DMS 273 (cell line): ENCODE data around the gene RFX3.

Experiments
- DNase-seq: peaks from one replicate; lab custom pipeline; 2025; ENCODE audit not compliant: unreplicated experiment; lab: John Stamatoyannopoulos, UW

Gene RFX3

DNA sequence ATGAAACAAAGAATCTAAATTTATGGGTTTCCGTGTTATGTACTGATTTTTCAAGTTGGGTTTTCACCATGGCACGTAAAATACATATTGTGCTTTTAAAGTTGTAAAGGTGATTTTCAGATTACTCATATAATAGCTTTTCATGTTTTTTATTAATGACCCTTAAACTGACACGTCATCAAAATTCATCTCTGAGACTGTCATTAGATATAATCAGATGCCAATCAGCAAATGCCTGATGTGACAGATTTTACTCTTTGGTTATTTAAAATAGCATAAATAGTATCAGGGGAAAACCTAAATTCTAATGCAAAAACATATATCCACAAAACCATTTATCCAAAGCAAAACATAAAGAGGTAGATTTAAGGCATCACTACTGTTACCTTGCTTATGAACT is 11.0 kb downstream of the RFX3 start:
- DNase-seq = no peak

- no peak for DNase-seq
Measured at GRCh38 chr9:3513265-3513818, 12.5 kb downstream of the RFX3 start.

GRCh38 chr9:3511551-3511950 is 14.2 kb downstream of the RFX3 start:
- no peak for DNase-seq

DNA sequence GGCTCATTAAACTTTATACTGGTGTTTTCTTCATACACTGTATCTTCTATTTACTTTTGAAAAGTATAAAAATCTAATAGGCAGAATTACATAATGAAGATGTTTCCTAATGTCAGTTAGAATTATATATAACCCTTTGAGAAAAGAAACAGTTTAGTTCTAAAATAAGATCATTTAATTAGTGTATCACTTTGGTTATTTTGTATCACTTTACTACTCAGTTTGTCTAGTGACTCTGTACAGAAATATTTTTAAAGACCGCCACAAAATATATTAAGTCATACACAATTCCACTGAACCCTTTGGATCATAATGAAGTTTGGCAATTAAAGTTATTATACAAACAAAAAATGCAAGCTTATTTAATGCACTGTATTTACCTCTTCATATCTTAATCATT is 15.0 kb downstream of the RFX3 start:
- DNase-seq = no peak

GRCh38 chr9:3509926-3510325 is 15.9 kb downstream of the RFX3 start:
- DNase-seq = no peak

DNA sequence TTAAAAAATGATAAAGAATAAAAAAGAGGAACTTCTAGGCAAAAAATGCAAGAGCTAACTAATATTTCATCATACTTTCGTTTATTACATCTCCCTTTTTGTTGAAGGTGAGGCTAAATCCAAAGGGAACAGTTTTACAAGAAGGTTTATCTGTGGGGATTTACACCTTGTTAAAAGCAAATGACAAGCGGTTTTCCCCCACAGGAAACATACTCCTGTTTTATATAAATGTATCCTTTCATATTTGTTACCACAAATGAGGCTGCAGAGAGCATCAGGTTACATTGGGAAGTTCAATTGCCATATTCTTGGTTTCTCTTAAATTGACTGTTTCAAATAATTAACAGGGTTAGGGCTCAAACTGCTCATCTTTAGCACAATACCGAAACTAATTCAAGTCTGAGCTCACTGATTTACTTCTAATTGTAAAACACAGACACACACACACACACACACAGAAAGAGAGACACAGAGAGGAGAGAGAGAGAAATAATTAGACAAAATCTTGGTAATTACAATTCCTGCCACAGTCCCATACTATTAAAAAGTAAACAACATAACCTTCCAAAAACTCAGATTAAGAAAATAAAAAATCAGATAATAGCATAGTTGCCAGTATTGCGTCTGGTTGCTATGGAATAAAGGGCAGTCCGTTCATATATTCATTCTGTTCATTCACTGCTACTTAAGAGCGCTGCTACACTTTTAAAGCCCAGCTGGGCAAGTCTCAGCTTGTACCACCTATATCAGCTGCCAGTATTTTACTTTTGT is 17.1 kb downstream of the RFX3 start:
- peak; percentile 60 for DNase-seq

- no peak for DNase-seq
Measured at GRCh38 chr9:3508078-3508431, 17.7 kb downstream of the RFX3 start.

- no peak for DNase-seq
Measured at GRCh38 chr9:3507395-3508077, 18.3 kb downstream of the RFX3 start.

GRCh38 chr9:3506164-3506563 is 19.6 kb downstream of the RFX3 start:
- no peak for DNase-seq

DNA sequence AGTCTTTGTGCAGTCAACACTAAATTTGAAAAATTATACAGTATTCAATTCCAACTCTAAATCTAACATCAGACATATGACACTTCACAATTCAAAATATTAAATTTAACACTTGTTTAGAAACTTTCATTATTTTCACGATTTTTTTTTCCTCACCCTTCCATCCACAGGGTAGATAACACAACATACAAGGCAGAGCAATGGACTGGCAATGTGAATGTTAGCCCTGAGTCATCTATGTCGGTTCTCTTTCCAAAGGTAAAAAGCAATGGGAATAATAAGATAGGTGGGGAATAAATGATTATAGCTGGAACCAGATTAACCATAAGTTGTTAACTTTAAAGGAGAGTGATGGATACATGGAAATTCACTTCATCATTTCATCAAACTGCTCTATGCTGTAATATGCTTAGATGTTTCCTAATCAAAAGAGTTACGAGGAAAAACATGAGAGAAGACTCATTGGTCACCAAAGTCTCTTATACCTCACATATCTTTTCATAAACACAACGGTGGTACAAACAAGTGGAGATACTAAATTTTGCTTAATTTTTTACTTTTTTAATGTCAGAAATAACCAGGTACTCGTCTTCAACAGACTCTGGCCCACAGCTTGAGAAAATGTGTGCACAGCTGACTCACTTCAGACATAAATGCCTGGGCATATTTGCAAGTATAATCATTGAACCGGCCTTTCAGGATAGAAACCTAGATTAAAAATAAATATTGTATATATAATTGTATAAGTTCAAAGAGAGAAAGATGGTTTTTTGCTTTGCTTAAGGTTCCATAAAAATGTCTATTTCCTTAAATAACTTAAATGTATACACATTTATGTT is 23.0 kb downstream of the RFX3 start:
- DNase-seq = no peak

DNA sequence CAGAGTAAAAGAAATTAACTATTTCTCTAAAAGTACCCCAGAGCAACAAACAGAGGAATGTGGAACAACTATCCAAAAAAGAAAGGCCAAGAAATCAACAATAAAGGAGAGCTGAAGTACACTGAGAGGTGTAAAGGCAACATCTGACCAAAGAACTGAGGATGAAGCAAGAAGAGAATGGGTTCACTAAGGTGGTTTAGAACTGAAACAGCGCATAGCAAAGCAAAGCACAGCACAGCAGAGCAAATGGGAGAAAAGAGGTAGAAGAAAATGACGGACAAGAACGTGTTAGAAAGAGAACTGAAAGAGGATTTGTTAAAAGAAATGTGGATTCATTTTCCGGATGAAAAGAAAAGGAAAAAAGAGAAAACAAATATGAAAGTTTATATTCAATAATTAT is 25.8 kb downstream of the RFX3 start:
- no peak for DNase-seq

DNA sequence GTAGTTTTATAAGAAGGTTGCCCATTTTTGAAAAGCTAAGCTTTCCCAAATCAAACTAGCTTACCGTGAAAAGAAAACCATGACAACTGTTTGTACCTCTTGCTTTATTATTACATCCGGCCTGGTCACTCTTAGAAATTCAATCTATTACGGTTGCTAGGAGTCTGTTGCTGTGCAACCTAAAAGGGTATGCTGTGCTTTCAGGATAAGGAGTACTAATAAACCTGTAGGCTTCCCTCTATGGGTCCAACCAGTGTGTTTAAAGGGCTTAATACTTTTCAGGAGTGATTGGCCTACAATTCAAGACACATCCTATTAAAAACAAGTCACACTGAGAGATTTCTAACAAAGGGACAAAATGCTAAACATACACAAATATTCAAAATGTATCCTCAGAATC is 27.1 kb downstream of the RFX3 start:
- peak; percentile 11 for DNase-seq

- no peak for DNase-seq
Measured at GRCh38 chr9:3497857-3498256, 27.9 kb downstream of the RFX3 start.

- DNase-seq = no peak
Measured at GRCh38 chr9:3497401-3497800, 28.4 kb downstream of the RFX3 start.

DNA sequence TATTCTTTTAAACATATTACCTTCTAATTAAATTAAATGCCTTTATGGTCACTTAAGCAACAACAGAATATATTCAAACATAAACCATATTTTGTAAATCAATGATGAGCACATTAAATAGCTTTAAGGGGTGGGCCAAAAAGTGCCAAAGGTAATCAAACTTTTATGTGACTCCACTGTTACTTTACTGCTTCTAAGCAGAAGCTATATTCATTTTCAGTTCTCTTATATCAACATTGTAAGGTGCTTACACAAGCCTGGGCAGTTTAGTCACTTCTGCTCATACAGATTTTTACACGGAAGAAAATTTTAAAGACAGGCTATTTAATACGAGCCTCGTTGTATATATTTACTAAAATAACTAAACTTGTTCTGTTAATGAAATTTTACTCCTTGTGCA is 29.9 kb downstream of the RFX3 start:
- DNase-seq = no peak

DNA sequence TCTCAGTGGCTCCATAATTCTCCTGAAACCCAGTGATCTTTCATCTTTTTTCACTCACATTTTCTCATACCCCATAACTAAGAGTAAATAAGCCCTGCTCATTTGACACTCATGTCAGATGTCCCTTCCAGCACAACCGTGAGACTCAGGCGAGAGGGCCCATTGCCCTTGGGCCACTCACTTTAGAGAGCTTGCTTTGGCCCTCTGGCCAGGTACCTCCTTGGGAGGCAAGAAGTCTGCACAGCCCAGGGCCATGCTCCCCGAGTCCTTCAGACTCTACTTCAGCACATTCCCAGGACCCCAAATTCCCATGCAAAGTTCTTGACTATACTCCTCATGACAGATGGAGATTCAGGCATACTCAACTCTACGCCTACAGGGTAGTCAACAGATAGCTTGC is 33.6 kb downstream of the RFX3 start:
- DNase-seq = no peak

DNA sequence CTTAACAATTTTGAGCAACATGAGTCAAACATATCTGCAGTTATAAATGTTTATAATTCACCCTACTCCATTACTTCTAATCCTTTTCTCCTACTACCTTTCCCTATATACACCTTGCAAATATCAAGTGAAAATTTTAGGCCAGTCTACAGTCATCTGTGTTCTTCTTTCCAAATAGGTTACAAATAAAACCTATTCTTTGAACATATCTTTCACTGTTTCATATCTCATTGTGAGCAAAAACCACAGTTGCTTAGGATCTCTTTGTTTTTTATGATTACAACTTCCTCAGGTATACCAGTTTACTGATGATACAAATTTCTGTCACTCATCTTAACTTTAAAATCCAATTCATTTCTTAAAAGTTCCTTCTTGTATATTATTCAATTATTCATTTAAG is 34.4 kb downstream of the RFX3 start:
- no peak for DNase-seq

- no peak for DNase-seq
Measured at GRCh38 chr9:3490957-3491356, 34.8 kb downstream of the RFX3 start.

GRCh38 chr9:3482578-3482977 is 43.2 kb downstream of the RFX3 start:
- no peak for DNase-seq

DNA sequence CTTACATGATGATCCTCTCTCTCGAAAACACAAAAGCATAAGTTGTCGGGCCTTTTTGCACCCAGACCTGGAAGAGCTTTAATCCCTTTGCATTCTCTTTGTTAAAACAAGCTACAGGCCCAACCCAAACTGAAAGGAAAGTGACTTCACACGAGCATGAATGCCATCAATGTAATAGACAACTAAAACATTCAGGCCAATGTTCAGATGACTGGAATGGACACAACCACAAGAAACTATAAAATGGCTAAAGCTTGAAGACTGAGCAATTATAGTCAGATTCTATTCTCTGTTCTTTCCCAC is 45.5 kb downstream of the RFX3 start:
- no peak for DNase-seq

GRCh38 chr9:3479514-3480352 is 46.1 kb downstream of the RFX3 start:
- no peak for DNase-seq
